Lower leg skin (tissue), 4 donors: ENCODE data around the gene PODN. TPM values are rescaled to one million over a fixed set of nuclear protein-coding genes. Genes with fewer than 3 reads are reported as not detected.
A peak's percentile ranks its signal among the peaks of the same experiment; 100 is the strongest.

ENCODE experiments used
- DNase-seq, 2 donors: peaks; one replicate each; pipeline ENCODE4 v3.0.0-alpha.2; 2019; ENCODE audit warnings: low spot score in 2 of 2
- H3K4me3 ChIP-seq: fragments of 200-600 bp; sonication (generic); 2 replicates; pipeline ENCODE4 v1.5.1; 2017; ENCODE audit warnings: mild to moderate bottlenecking, low read depth; ENCODE audit not compliant: poor library complexity, severe bottlenecking
- CTCF ChIP-seq, 3 donors: fragments of 450-650 bp; IDR thresholded peaks; one replicate each; pipeline ENCODE4 v1.5.1; 2016; ENCODE audit warnings: antibody characterized with exemption in 3 of 3, mild to moderate bottlenecking in 3 of 3, moderate library complexity in 2 of 3
- POLR2A ChIP-seq, 2 donors: fragments of 450-650 bp; IDR thresholded peaks; one replicate each; pipeline ENCODE4 v1.6.1; 2016 to 2017; ENCODE audit warnings: antibody characterized with exemption in 2 of 2, mild to moderate bottlenecking in 1 of 2, moderate library complexity in 1 of 2
- WGBS, 2 donors: methylation state at CpG; one replicate each; pipeline ENCODE4 v1.1.5; 2018; 5-methylcytosine and 5-hydroxymethylcytosine counted together
- intact Hi-C: fragments of 100-400 bp; cut with DNase I; formaldehyde crosslinking; loops from one replicate; pipeline ENCODE4 v1.15.0; 2023; ENCODE audit warnings: low total_unique reads
- total RNA-seq, 4 donors: library from RNA; depleted of rRNA; stranded (reverse); fragments of >200 nt; gene quantifications; one replicate each; pipeline ENCODE4 v1.1.0, GENCODE V29; 2016

Gene PODN
- total RNA-seq, 4 donors from 2014 or later: 11.3 to 58.8 (median 14.4) TPM

- 90 to 92% methylated on average over 6 of the region's 7 CpGs for WGBS, 2 donors
- TF ChIP-seq POLR2A (IDR thresholded peaks at IDR 0.05): no peak
- TF ChIP-seq CTCF (IDR thresholded peaks at IDR 0.05): no peak
- DNase-seq: no peak
- no peak overlapping the region for H3K4me3 ChIP-seq
- intact Hi-C loops: loop anchor here (10.0 kb wide), 1 partner anchor 54 kb away; no protein-coding TSS in a partner anchor
These were observed 7.3 kb downstream of the PODN start for GRCh38 chr1:53069265-53069662.

- H3K4me3 ChIP-seq: no peak overlapping the region
- no peak for TF ChIP-seq CTCF (IDR thresholded peaks at IDR 0.05)
- no peak for TF ChIP-seq POLR2A (IDR thresholded peaks at IDR 0.05)
- WGBS, 2 donors: 92 to 94% methylated on average over 19 to 22 of the region's 31 CpGs
- DNase-seq: peak in 1 of 2 donors; percentile 79
- intact Hi-C loops: loop anchor here (10.0 kb wide), 1 partner anchor 55 kb away; no protein-coding TSS in a partner anchor
These were observed 7.8 kb downstream of the PODN start for GRCh38 chr1:53069663-53070327.

- peak in 1 of 2 donors; percentile 79 for DNase-seq
- TF ChIP-seq POLR2A (IDR thresholded peaks at IDR 0.05): no peak
- no peak for TF ChIP-seq CTCF (IDR thresholded peaks at IDR 0.05)
- intact Hi-C loops: no loop called here
- H3K4me3 ChIP-seq: no peak overlapping the region
- 96 to 99% methylated on average over 12 of the region's 12 CpGs for WGBS, 2 donors
These were observed 8.6 kb downstream of the PODN start for GRCh38 chr1:53070621-53071020.

GRCh38 chr1:53071167-53071865 is 9.3 kb downstream of the PODN start:
- 77 to 87% methylated on average over 16 of the region's 17 CpGs for WGBS, 2 donors
- TF ChIP-seq POLR2A (IDR thresholded peaks at IDR 0.05) (no peak), CTCF (IDR thresholded peaks at IDR 0.05) (no peak)
- DNase-seq: peak in 1 of 2 donors; percentile 81
- H3K4me3 ChIP-seq: no peak overlapping the region
- intact Hi-C loops: no loop called here

- 90 to 93% methylated on average over 1 of the region's 1 CpG for WGBS, 2 donors
- intact Hi-C loops: no loop called here
- no peak for DNase-seq
- no peak overlapping the region for H3K4me3 ChIP-seq
- TF ChIP-seq POLR2A (IDR thresholded peaks at IDR 0.05): no peak
- TF ChIP-seq CTCF (IDR thresholded peaks at IDR 0.05): no peak
These were observed 9.9 kb downstream of the PODN start for GRCh38 chr1:53071915-53072314.
